HG03457 (cell line): ENCODE data around the gene ARG2.
A peak's percentile ranks its signal among the peaks of the same experiment; 100 is the strongest.

Experiments
- ATAC-seq: cut with Tn5 transposase; IDR thresholded peaks from one replicate; pipeline ENCODE4 v1.9.1; 2021; ENCODE audit warnings: moderate number of reproducible peaks; ENCODE audit not compliant: unreplicated experiment

The ARG2 gene

DNA sequence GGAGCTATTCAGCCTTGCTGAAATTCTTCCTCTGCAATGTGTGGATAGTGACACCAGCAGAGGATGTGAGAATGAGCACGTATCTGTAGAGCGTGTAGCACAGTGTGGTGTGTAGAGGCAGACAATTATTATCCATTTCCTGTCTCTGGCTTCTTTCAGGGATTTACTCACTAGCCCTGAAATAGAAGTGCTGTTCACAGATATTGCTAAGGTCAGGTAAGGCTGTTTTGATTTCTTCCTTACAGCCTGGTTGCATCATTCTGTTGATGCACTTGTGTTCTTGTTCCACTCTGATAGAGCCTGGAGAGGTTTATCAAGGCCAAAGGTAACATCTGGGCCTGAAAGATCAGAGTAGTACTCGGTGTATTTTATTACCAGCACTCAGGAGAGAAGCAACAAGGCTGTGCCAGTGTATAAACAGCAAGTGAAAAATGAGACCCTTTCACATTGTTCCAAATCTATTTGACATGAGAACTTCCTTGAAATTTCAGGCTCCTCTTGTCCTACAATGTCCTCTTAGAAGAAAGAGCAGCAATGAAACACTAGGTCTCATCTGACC lies 16.7 kb downstream of the ARG2 start:
- no peak for ATAC-seq

- ATAC-seq = no peak
Measured at GRCh38 chr14:67638642-67639041, 18.9 kb downstream of the ARG2 start.

DNA sequence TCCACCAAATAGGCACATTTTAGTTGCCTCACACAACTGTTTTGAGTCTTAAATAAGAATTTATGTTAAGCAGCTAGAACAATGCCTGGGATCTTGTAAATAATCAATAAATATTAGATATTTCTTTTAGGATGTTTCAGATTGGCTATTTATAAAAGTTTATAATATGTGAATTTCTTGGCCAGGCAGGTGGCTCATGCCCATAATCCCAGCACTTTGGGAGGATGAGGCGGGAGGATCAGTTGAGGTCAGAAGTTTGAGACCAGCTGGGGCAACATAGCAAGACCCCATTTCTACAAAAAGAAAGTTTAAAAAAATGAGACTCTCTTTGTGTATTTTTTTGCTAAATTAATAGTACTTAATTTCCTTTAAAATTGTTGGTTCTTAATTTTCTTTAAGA lies 21.8 kb downstream of the ARG2 start:
- ATAC-seq = no peak

DNA sequence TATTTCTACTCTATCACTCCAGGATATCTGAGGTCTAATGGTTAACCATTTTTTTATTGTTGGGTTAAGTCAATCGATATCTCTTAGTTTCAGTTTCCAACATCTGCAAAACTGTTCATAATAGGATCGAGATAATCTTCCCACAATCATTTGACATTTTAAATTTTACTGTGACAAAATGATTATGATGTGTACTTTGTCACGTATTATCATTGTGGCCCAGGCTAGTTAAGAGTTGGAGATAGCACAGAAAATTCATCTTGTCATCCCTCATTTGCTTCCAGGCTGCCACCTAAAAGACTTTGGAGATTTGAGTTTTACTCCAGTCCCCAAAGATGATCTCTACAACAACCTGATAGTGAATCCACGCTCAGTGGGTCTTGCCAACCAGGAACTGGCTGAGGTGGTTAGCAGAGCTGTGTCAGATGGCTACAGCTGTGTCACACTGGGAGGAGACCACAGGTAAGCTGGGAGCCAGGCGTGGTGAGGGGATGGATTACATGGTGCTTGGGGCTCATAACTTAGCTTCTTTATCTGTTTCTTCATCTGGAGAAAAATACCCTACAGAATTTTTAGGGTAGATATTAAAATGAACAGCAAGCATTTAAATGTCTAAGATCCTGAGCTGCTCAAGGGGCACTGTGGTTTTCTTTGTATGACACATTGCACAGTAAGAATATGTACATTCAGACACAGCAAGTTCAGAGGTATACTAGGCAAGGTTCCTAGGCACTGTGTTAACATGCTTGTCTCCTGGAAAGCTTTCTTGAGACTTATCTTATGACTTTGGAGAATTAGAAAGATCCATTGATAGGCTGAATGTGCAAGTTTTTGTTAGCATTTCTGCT lies 22.4 kb downstream of the ARG2 start:
- ATAC-seq = no peak

- no peak for ATAC-seq
Measured at GRCh38 chr14:67643713-67644112, 24.0 kb downstream of the ARG2 start.

- ATAC-seq = no peak
Measured at GRCh38 chr14:67644428-67644827, 24.7 kb downstream of the ARG2 start.

DNA sequence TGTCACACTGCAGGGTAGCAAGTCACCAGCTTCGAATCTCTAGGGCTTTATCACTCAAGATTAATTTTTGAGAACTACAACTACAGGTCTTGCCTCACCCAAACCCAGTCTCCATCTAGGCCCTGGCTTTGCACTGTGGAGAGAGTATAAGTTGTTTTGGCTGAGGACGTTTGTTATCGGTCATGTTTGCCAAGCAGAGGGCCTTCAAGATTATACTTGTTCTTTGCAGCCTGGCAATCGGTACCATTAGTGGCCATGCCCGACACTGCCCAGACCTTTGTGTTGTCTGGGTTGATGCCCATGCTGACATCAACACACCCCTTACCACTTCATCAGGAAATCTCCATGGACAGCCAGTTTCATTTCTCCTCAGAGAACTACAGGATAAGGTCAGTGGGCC lies 25.7 kb downstream of the ARG2 start:
- no peak for ATAC-seq

- no peak for ATAC-seq
Measured at GRCh38 chr14:67646131-67646530, 26.4 kb downstream of the ARG2 start.

GRCh38 chr14:67650151-67650550 lies 30.4 kb downstream of the ARG2 start:
- ATAC-seq = no peak

DNA sequence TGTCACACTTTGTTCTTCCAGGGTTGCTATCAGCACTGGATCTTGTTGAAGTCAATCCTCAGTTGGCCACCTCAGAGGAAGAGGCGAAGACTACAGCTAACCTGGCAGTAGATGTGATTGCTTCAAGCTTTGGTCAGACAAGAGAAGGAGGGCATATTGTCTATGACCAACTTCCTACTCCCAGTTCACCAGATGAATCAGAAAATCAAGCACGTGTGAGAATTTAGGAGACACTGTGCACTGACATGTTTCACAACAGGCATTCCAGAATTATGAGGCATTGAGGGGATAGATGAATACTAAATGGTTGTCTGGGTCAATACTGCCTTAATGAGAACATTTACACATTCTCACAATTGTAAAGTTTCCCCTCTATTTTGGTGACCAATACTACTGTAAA lies 31.0 kb downstream of the ARG2 start:
- no peak for ATAC-seq

GRCh38 chr14:67652189-67652588 lies 32.5 kb downstream of the ARG2 start:
- no peak for ATAC-seq

- no peak for ATAC-seq
Measured at GRCh38 chr14:67653651-67654280, 34.0 kb downstream of the ARG2 start.

DNA sequence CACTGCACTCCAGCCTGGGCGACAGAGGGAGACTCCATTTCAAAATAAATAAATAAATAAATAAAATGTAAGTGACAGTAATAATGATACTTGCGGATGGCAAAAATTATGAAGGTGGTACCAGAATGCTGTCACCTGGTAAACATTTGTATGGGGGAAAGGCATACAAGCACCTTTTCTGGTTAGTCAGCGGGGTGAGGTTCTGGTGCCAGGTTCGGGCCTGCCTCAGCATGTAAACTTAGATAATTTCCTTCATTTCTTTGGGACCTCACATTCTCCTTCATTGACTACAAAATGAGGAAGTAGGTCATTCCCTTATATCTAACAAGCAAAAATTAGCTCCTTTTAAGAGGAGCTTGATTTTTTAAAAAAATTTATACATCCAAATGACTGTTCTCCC lies 43.9 kb downstream of the ARG2 start:
- no peak for ATAC-seq

- ATAC-seq = no peak
Measured at GRCh38 chr14:67665868-67666267, 46.1 kb downstream of the ARG2 start.

DNA sequence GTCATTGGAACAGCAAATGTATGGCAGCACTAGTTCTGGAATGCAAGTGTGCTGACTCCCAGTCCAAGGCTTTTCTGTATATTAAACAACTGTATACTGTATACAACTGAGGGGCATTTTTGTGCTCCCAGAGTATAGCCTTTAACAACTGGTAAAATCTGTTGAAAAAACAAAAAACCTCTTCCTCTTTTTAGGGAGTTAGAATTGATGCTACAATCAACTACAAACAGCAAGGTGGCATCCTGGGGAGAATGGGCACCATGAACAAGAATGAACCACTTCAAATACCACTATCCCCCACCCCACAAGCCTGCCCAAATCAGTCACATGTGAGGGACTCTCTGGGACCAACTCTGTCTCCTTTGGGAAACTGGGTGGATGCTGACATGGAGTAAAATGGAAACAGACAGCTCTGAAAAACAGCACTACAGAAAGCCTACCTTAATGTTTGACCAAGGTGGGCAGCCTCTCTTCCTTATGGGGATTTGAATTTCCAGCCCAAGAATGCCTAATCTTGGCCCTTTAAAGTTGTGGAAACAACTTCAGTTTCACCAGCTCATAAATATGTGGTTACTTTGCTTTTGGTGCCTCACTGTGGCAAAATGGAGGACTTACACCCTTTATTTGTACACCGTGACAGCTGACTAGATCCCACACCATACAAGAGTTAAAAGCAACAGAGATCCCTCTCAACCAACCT lies 47.2 kb downstream of the ARG2 start:
- ATAC-seq = no peak

DNA sequence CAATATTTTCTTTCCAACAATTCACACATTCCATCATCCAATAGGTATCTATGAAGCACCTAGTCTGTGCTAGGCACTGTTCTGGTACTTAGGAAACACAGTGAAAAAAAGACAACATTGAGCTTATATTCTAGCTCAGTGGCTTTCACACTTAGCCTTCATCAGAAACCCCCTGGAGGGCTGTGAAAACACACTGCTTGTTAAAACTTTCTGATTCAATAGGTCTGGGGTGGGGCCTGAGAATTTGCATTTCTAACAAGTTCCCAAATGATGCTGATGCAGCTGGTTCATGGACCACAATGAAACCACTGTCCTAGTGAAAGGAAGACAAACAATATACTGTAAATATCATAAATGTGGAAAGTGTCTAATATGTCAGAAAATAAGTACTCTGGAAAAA lies 48.8 kb downstream of the ARG2 start:
- ATAC-seq = no peak

GRCh38 chr14:67673451-67673850 lies 53.7 kb downstream of the ARG2 start:
- ATAC-seq = no peak

DNA sequence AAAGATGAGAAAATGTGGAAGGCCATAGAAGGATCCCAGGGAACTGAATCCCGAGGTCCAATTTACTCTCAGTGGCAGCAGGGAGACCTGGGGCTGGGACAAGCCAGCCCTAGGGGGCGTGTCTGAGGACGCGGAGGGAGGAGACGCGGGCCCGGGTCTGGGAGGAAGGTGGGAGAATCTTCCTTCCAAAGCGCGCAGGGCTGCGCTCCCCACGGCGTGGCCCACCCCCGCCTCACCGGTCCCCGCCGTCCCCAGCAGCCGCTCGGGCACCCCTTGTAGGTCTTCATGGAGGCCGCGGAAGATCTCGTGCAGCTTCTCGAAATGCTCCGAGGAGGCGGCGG lies 54.4 kb downstream of the ARG2 start:
- ATAC-seq = peak; percentile 36

DNA sequence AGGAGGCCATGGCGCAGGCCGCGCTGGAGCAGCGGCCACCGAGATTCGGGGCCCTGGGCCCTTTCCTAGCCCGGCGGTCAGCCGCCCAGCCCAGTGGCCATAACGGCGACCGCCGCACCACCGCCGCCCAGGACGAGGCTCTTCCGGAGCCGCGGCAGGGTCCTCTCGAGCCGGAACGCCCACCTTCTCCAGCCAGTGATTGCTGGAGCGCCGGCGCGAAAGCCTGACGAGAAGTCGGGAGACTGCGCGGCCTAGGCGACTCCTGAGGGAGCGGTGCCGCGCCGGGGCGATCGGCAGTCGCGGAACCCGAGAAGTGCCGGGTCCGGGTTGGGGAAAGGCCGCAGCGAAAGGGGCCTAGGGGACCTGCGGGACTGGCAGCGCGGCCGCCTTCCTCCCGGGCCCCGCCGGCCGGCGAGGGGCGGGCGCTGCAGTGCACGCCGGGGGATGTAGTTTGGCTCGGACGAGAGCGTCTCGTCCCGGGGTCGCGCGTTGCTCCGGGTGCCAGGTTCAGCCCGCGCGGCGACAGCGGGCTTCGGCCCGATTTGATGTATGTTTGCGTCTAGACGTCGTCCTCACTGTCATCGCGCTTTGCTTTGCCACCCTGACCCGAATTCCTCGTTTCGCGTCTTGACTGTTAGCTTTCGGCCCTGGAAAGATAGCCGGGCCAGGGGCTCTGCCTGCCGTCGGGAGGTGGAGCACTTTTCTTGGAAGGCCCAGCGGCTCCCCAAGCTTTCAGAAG lies 54.9 kb downstream of the ARG2 start, which contains the start of gene VTI1B:
Gene VTI1B, minus strand, starts transcription at position 153 of the 739 bp plus-strand sequence. Its CDS starts 143 bp downstream, at position 10.
- ATAC-seq = peak; percentile 79

DNA sequence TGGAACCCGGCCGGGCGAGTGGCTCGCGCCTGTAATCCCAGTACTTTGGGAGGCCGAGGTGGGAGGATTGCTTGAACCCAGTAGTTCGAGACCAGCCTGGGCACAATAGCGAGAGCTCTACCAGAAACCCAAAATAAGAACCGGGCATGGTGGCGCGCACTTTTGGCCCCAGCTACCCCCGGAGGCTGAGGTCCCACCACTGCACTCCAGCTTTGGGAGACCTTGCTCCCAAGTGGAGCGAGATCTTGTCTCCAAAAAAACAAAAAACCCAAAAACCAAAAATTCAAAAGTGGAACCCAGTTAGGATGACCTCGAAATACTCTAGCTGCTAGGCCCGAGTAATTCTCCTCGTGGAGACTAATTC lies 55.5 kb downstream of the ARG2 start:
- no peak for ATAC-seq

DNA sequence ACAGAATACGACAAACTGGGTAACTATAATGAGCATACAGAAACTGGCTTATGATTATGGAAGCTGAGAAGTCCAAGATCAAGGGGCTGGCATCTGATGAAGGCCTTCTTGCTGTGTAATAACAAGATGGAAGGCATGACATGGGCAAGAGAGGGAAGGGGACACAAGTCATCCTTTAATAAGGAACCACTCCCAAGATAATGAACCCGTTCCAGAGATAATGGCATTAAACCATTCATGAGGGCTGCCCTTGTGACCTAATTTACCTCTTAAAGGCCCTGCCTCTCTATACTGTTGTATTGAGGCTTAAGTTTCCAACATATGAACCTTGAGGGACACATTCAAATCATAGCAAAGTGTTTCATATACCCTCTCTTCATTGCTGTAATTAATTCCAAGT lies 59.3 kb downstream of the ARG2 start:
- ATAC-seq = no peak
